ENCODE measurements around the gene ELMOD2.
A peak's percentile ranks its signal among the peaks of the same experiment; 100 is the strongest.

Gene ELMOD2, protein sequence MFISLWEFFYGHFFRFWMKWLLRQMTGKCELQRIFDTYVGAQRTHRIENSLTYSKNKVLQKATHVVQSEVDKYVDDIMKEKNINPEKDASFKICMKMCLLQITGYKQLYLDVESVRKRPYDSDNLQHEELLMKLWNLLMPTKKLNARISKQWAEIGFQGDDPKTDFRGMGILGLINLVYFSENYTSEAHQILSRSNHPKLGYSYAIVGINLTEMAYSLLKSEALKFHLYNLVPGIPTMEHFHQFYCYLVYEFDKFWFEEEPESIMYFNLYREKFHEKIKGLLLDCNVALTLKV

GRCh38 chr4:140523857-140524742, at the start of gene ELMOD2:
TSS of gene ELMOD2 (plus strand) at chr4:140524168. CDS start at chr4:140525429, 1,261 bp downstream.
- TF ChIP-seq CTCF (IDR thresholded peaks at IDR 0.05; ENCODE audit: control insufficient read depth, insufficient read depth, low read depth, low read length, missing control alignments): peak; percentile 97
- H3K4me3 ChIP-seq (ENCODE audit: control insufficient read depth, low read depth, low read length): peak within 1 kb of the TSS; percentile 55
- peak; percentile 83 for DNase-seq (ENCODE audit: low read depth)

DNA sequence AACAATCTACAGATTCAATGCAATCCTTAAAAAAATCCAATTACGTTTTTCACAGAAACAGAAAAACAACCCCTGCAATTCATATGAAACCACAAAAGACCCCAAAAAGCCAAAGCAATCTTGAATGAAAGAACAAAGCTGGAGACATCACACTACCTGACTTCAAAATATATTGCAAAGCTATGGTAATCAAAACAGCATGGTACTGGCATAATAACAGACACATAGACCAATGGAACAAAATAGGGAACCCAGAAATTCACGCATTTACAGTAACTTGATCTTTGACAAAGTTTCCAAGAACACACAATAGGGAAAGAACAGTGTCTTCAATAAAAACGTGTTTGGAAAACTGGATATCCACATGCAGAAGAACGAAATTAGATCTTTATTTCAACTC, 40.5 kb upstream of the ELMOD2 start:
- TF ChIP-seq CTCF (IDR thresholded peaks at IDR 0.05; ENCODE audit: control insufficient read depth, insufficient read depth, low read depth, low read length, missing control alignments): no peak
- DNase-seq (ENCODE audit: low read depth): no peak
- no peak overlapping the region for H3K4me3 ChIP-seq (ENCODE audit: control insufficient read depth, low read depth, low read length)

DNA sequence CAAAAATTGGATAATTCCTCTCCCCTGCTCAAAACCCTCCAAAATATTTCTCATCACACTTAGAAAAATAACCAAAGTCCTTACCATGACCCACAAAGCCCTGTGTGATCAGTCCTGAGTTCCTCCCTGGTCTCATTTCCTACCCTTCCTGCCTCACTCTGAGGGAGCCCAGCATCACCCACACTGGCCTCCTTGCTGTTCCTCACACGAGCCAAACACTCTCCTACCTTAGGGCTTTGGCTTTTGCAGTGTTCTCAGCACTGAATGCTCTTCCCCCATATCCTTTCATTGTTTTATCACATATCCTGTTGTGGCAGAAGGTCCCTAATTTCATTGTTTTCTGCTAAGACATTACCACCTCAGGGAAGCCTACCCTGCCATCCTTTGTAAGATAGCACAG, 38.0 kb upstream of the ELMOD2 start:
- TF ChIP-seq CTCF (IDR thresholded peaks at IDR 0.05; ENCODE audit: control insufficient read depth, insufficient read depth, low read depth, low read length, missing control alignments): no peak
- no peak overlapping the region for H3K4me3 ChIP-seq (ENCODE audit: control insufficient read depth, low read depth, low read length)
- no peak for DNase-seq (ENCODE audit: low read depth)

- no peak overlapping the region for H3K4me3 ChIP-seq (ENCODE audit: control insufficient read depth, low read depth, low read length)
- no peak for DNase-seq (ENCODE audit: low read depth)
- no peak for TF ChIP-seq CTCF (IDR thresholded peaks at IDR 0.05; ENCODE audit: control insufficient read depth, insufficient read depth, low read depth, low read length, missing control alignments)
Measured at GRCh38 chr4:140497405-140497746, 26.6 kb upstream of the ELMOD2 start.

GRCh38 chr4:140497747-140498636, 26.0 kb upstream of the ELMOD2 start, which contains the start of gene MGAT4D:
TSS of gene MGAT4D (minus strand) at chr4:140498293. CDS start at chr4:140498222, 71 bp downstream.
- no peak within 1 kb of the TSS for H3K4me3 ChIP-seq (ENCODE audit: control insufficient read depth, low read depth, low read length)
- no peak for DNase-seq (ENCODE audit: low read depth)
- no peak for TF ChIP-seq CTCF (IDR thresholded peaks at IDR 0.05; ENCODE audit: control insufficient read depth, insufficient read depth, low read depth, low read length, missing control alignments)

GRCh38 chr4:140499391-140499790, 24.6 kb upstream of the ELMOD2 start:
- H3K4me3 ChIP-seq (ENCODE audit: control insufficient read depth, low read depth, low read length): no peak overlapping the region
- DNase-seq (ENCODE audit: low read depth): no peak
- TF ChIP-seq CTCF (IDR thresholded peaks at IDR 0.05; ENCODE audit: control insufficient read depth, insufficient read depth, low read depth, low read length, missing control alignments): no peak
